HG03378 (cell line): Measurements from ENCODE around the gene PODXL2.
"Not testable (repeated sequence)": the region's sequence is repeated elsewhere in the genome, so short reads cannot be mapped to it uniquely, and the experiment has no call there.

Experiments
- ATAC-seq: cut with Tn5 transposase; IDR thresholded peaks from one replicate; pipeline ENCODE4 v1.9.1; 2021; ENCODE audit warnings: mild to moderate bottlenecking, moderate library complexity; ENCODE audit not compliant: unreplicated experiment

PODXL2 gene

DNA sequence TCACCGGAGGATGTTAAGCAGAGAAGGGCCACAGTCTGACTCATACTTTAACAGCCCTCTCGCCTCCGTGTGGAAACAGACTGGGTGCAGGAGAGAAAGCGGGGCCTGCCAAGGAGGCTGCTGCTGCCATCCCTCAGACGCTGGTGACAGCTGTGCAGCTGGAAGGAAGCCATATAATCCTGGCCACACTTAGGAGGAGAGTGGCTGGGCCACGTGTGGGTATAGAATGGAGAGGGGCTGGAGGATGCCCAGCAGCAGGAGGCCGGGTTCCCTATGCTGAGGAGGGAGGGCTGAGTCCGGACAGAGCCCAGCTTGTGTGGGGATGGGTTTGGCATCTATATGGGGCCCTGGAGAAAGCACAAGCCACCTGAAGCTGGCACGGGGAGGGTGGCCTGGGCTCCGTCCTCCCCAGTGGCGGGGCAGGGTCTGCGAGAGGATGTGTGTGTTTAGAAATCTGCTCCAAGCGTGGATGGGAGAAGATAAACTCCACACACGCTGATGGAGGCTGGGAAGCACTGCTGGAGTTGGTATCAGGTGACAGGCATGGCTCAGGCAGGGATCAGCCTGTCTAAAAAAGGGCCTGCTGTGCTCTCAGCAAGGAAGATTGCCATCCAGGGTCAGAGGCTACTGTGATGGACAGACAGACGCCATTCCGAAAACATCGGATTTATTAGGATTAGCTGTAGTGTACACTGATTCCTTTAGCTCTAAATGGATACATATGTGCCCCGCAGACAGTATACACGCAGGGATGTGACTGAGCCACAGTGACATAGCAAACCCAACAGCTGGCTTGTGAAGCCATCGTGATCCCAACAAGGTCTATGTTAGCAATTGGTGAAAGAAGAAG, 59.7 kb downstream of the PODXL2 start:
- no peak for ATAC-seq

DNA sequence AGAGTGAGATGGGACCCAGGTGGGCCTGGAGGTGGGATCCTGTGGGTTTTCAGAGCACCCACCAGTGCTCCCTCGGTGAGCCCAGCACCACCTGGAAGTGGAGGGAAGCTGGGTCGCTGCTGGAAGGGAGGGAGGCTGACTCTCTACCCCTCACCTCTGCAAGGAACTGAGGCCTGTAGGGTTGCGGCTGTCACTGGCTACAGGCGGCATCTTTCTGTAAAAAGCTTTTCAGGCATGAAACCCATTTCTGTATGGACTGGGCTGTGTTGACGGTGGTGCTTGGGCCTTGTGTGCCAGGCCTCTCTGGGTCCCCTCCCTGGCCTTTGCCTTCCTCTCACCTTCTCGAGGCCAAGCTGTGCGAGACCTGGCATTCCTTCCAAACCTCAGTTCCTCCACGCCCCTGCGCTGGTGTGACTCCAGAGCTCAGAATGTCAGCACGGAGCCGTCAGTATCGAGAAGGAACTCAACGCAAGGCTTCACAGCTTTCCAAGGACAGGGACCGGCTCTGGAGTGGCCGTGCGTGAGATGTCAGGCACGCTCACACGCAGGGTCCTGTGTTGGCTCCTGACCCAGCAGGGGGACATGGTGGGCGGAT, 60.4 kb downstream of the PODXL2 start:
- no peak for ATAC-seq

DNA sequence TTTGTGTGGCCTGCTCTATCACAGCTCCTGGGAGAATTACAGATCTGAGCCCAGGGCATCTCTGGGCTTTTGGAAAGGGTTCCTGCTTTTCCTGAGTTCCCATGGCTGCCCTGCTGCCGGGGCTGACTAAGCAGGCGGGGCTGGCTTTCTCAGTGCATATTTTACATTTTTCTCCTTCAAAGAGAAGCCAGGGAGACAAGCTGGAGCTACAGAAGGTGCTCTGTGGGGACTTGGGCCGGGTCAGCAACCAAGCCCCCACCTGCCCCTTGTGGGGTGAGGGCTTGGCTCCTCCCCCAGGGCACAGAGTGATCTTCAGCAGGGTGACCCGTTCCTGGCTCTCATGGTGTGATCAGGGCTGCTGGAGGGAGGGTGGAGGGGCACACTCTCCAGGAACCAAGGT, 61.1 kb downstream of the PODXL2 start:
- ATAC-seq: no peak

DNA sequence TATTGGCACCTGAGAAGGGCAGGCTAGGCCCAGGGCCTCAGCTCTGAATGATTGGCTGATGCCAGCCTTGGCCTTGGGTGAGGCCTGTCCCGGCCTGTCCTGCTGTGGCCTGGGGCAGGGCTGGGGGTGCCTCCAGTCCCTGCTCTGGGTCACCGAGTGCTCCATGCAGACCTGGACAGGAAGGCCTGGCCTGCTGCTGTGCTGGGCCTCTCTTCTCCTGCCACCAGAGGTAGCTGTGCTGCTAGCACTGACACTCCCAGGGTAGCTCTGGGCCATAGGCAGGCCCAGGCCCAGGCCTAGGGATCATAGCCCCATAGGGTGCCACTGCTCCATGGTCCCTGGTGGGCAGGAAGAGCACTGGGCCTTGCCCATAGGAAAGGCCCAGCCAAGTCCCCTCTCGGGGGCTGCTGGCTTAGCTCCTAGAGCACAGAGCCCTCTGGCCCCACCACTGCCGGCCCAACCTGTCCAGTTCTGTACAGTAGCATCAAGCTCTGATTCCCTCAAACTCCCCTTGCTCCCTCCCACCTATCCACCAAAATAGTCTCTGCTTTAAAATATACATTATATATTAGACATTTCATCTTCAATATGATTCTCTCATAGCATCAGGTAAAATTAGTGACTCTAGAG, 62.0 kb downstream of the PODXL2 start:
- no peak for ATAC-seq

DNA sequence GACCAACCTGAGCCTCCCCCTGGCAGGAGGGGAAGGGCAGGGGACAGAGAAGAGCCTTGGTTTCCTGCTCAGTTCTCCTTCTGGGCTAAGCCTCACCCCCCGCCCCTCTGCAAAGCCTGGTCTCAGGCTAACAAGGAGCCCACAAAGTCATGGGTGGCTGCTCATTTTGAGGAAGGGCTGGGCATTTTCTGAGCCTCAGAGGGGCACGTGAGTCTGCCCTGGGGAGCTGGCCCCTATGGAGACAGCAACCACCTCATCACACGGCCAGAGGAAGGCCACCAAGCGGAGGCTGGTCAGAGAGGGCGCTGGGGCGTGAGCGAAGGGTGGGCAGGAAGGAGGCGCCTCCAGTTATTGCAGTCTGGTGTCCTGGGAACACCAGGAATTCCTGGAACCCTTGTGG, 62.5 kb downstream of the PODXL2 start:
- no peak for ATAC-seq

DNA sequence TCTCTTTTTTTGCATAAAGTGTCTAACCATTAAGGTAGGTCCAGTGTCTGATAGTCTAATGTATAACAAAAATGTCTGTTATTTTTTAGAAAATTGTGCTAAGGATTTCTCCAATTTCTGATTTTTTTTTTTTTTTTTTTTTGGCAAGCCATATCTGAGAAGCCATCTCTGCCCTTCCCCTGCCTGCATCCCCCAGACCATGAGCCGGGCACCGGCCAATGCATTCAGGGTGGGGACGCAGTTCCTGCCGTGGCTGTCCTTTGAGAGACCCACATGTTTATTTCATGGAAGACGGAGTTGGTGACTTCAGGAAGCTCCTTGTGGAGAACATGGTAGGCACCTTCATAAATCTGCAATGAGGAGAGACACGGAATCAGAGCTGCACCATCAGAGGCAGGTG, 63.0 kb downstream of the PODXL2 start:
- no peak for ATAC-seq

DNA sequence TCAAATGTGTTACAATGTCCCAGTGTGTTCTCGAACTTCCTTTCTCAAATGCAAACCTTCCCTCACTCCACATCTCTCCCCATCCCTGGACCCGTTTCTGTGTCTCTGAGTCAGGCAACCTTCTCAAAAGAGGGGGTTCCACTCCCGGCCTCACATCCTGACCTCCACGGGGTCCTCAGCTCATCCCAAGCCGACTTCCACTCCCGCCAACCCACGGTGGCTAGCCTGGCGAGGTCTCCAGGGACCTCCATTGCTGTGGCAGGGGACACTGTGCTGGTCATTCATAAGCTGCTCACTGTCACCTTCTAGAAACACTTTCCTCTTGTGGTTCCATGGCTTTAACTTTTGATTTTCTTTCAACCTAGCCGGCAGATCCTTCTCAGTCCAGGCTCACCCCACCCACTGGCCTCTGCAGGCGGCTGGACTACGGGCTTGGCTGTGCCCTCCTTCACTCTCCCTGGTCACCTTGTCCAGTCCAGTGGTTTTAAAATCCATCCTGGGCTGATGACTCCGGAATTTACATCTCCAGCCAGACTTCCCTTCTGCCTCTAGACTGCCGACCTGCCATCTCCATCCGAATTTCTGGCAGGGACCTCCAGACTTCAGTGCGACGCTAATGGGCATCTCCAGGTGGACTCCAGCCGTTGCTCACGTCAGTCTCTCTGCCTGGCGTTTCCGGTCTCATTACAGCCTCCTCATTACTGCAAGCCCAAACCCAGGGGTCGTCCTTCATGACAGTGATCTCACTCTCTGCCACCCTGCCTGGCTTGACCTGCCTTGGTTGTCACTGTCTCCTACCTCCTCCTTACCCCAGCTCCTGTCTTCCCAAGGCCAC, 63.7 kb downstream of the PODXL2 start:
- ATAC-seq: no peak

DNA sequence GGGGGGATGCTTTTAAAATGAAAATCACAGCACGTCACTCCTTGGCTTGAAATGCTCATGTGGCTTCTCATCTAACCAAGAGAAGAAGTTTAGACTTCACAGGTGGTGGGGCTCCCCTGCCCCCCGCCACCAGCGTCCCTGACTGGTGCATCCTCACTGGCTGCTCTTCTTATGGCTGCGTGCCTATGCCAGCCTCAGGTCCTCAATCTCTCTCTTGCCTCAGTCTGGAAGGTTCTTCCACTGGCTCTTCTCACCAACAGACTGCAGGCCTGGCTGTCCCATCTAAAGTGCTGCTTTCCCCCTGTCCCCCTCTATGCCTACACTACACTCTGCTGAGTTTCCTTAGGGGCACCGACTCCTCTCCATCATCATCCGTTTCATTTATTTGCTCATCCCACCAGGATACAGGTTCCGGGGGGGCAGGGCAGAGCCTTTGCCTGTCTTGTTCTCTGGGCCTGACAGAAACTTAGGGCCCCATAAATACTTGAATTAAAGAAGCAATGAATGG, 64.4 kb downstream of the PODXL2 start:
- no peak for ATAC-seq

DNA sequence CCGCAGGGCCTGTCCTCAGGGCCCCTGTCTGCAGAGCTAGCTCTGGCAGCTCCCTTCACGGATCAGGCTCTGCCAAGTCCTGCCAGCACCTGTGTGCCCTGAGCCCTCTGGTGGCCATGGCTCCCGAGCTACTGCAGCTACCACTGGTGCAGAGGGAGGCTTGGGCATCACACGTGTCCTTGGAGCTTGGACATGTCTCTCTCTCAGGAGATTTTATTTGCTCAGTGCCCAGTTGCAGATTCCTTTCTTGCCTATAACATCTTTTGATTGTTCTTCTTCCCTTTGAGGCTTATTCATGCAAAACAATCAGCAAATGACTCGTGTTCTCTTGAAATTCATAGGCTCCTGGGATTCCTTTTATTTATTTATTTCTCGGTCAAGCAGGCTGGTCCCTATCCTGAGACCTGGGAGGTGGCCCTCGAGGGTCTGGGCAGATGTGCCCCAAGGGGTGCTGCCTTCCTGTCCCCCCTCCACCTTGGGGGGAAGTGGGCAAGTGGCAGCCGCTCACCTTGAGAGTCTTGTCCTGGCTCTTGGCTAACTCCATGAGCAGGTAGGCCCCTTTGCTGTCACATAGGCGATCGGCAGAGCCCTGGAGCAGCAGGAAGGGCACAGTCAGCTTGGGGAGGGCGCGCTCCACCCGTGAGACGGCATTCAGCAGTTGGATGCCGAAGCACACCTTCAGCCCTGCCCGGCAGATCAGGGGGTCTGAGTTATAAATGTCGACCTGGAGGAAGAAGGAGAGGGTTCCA, 65.7 kb downstream of the PODXL2 start:
- ATAC-seq: no peak

DNA sequence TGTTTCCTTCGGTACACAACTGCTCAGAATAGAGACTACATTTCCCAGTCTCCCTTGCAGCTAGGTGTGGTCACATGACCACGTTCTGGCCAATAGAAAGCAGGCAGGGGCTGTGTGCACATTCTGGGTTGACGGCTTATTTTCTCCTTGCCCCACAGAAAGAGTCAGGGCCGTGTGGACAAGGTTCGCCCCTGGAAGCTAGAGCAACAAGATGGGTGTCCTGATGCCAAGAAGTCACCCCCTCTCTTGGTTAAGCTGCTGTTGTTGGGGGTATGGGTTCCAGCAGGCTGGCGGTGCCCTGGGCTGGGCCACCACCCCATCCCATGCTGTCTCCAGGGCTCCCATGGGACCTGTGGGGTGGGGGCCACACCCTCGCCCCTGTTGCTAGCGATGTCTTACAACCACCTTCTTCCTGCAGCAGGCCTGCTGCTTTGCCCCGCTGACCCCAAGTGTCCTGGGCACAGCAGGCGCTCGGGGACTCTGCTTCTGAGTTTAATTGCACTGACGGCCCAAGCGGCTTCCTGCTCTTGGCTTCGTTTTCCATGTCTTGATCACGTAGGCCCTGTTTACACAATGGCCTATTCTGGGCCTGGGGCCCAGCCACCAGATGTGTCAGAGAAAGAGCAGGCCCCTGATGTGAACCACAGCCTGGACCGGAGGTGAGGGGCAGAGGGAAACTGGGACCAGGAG, 68.7 kb downstream of the PODXL2 start:
- peak; percentile 56 for ATAC-seq

DNA sequence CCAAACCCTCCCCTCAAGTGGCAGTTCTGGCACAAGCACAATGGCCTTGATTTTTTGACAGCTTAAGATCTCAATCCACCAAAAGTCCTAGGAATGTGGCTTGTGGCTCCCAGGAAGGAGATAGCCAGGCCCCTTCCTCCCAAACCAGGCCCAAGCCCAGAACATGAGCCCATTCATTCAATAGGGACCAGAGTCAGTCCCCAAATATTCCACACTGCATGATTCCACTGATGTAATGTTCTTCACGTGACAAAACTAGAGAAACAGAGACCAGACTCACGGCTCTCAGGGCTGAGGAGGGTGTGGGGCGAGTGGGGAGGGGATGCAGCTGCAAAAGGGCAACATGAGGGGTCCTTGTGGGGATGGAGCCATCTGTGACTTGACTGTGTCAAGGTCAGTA, 69.3 kb downstream of the PODXL2 start:
- no peak for ATAC-seq

DNA sequence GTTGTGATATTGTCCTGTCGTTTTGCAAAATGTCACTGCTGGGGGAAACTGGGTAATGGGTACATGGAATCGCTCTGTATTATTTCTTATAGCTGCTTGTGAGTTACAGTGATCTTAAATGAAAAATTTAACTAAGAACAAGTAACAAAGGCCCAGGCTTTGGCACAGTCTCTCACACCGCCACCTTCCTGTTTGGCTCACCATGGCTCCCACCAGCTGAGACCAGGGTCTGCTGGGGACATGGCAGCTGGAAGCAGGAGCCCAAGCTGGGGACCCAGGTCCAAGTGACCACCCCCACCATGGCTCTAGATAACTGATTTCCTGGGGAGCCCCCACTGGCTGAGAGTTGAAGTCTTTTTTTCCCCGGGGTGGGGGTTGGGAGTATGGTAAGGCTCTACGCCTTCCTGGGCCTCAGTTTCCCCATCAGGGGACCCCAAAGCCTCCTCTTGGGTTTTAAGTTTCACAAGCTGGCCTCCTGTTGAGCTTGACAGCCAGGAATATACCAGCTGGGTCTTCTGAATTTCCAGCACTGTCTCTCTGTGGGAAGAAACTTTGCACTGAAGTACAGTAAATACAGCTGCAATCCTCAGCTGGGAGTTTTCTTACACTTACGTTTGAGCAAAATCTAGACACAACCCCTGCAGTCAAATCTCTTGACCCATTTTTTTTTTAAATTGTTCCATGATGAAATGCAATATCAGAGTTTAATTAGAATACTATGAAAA, 69.9 kb downstream of the PODXL2 start:
- no peak for ATAC-seq

DNA sequence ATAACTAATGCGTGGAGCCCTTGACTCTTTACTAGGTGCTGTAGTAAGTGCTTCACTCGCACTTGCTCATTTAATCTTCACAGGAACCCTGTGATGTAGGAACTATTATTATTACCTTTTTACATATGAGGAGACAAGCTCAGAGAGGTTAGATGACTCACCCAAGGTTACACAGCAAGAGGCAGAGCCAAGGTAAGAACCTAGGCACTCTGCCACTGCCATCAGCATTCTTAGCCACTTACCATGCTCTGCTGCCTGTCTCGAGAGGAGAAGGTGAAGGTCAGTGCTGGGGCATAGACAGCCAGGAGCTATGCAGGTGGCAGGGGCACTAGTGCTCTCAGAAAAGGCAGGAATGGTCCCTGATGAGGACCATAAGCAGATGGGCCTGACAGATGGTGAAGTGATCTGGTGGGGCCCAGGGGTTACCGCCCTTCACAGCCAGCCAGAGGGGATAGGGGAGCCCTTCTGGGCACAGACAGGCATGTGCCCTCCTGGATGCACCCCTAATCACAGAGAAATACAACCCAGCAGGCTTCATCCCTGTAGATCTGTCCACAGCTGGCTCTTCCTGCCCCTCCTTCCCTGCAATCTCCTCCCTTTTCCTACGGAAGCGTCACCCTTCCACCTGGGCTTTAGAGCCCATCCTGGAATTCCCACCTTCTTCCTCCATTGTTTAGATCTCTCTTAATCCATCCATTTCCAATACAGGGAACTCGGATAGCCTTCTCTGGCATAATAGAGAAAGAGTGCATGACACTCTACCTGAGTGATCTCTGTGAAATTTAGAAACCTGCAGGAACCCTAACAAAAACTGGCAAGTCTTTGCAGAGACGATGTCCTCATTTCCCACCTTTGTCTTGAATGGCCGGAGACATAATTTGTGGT, 70.7 kb downstream of the PODXL2 start:
- ATAC-seq: no peak

DNA sequence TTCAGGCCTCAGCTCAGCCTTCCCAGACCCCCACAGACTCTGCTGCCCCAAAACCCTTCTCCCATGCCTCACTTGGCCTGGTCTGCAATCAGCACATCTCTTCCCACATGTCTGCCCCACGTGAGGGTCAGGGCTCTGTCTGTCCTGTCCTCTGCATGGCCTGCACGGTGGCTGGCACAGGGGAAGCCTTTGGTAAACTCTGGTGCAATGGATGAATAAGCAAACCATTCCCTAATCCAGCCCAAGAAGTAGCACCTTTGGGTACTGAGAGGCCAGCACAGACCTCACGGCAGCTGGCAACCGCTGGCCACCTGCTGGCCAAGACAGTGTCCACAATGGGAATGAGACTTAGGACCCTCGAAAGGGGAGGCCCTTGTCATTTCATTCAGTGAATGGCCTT, 71.4 kb downstream of the PODXL2 start:
- ATAC-seq: no peak

DNA sequence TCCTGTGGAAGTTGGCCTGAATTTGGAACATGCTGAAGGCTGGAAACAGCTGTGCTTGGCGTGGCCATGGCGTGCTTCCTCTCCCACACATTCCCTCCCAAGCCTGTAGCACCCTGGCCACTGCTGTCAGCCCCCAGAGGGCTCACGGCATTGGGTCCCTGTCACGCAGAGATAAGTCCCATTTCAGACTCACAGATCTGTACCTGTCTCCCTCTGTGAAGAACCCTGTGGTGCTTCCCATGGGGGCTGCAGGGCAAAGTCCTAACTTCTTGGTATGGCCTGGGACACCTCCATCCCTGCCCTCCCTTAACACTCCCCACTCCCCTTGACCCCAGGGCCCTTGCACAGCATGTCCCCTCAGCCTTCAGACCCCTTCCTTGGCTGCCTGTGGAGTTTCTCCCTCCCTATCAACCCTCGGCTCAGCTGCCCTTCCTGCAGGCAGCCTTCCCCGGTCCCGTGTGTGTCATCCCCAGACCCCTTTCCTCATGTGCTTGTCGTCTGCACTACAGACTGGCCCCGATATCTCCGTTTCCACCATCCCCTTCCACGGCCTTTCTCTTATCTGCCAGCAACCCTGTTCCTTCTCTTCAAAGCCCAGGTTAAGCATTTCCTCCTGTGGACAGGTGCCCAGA, 72.4 kb downstream of the PODXL2 start:
- ATAC-seq: no peak

DNA sequence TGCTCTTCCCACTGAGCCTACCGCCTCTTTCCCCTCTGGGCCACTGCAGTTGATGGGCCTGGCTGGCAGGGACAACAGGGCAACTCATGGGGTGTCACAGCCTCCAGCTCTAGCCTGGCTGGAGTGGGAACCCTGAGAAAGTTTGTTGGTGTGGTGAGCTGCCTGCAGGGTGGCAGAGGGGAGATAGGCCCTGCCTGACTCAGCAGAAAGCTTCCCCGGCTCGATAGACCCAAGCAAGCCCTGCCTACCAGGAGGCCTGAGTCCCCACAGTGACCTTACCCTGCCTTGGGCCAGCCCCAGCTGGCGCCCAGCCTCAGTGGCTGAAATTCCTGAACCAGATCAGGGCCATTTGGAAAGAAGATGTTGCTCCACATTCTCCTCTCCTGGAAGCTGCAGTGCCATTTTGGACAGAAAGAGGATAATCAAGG, 73.2 kb downstream of the PODXL2 start:
- no peak for ATAC-seq

DNA sequence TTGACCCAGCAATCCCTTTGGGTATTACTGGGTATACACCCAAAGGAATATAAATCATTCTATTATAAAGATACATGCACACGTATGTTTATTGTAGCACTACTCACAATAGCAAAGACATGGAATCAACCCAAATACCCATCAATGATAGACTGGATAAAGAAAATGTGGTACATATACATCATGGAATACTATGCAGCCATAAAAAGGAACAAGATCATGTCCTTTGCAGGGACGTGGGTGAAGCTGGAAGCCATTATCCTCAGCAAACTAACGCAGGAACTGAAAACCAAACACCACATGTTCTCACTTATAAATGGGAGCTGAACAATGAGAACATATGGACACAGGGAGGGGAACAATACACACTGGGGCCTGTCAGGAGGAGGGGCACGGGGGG, 75.9 kb downstream of the PODXL2 start:
- not testable (repeated sequence) for ATAC-seq

DNA sequence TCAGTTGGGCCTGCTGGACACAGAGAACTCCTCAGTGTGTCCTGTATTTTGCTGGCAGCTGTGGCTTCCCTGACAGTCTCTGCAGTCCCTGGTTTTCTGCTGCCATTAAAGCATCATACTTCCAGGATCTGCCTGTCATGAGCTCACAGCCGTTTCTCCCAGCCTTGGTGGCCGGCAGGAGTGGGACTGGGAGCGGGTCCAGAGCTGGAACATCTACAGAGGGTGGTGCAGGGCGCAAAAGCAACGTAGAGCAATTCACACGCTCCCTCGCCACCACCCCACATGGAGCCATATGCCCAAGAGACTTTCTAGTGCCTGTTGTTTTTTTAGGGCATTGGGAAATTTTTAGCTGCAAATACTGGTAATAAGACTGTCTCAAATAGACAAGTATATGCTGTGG, 77.3 kb downstream of the PODXL2 start:
- ATAC-seq: no peak
